Testis (tissue), 2 donors: ENCODE results near the gene CFAP107.

ENCODE experiments used
- POLR2A ChIP-seq: fragments of 450-650 bp; IDR thresholded peaks from one replicate; pipeline ENCODE4 v1.6.1; 2017; ENCODE audit warnings: antibody characterized with exemption, mild to moderate bottlenecking, moderate library complexity
- TF ChIP-seq, protein P1 (sequence below), 3 experiments: fragments of 450-650 bp in 2 of 3; fragments of 200-600 bp in 1 of 3; sonication (generic) in 1 of 3; IDR thresholded peaks; one replicate each; pipeline ENCODE4 v1.5.1; 2016 to 2019; ENCODE audit warnings: antibody characterized with exemption in 3 of 3, mild to moderate bottlenecking in 2 of 3, moderate library complexity in 1 of 3

- TF ChIP-seq, protein P1, sequence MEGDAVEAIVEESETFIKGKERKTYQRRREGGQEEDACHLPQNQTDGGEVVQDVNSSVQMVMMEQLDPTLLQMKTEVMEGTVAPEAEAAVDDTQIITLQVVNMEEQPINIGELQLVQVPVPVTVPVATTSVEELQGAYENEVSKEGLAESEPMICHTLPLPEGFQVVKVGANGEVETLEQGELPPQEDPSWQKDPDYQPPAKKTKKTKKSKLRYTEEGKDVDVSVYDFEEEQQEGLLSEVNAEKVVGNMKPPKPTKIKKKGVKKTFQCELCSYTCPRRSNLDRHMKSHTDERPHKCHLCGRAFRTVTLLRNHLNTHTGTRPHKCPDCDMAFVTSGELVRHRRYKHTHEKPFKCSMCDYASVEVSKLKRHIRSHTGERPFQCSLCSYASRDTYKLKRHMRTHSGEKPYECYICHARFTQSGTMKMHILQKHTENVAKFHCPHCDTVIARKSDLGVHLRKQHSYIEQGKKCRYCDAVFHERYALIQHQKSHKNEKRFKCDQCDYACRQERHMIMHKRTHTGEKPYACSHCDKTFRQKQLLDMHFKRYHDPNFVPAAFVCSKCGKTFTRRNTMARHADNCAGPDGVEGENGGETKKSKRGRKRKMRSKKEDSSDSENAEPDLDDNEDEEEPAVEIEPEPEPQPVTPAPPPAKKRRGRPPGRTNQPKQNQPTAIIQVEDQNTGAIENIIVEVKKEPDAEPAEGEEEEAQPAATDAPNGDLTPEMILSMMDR (IDR thresholded peaks at IDR 0.05) = no peak
- no peak for TF ChIP-seq POLR2A
Observed at GRCh38 chr1:12748778-12749355, 2.9 kb downstream of the CFAP107 start.
